OCI-LY7 (cell line): ENCODE measurements around the gene ATP4A. TPM values are rescaled to one million over a fixed set of nuclear protein-coding genes. Genes with fewer than 3 reads are reported as not detected.
A peak's percentile ranks its signal among the peaks of the same experiment; 100 is the strongest.

Source experiments
- BruUV-seq: library from RNA; stranded (reverse); fragments of 400-500 nt; replicated peaks from 2 replicates; lab custom pipeline; 2021; lab: Mats Ljungman, UMichigan
- CTCF ChIA-PET: fragments of 300-600 bp; sonication (Branson Sonifier 250); formaldehyde crosslinking; loops from one replicate; lab custom pipeline; 2022; ENCODE audit warnings: antibody characterized with exemption; ENCODE audit not compliant: unreplicated experiment; lab: Charles Lee
- POLR2A ChIA-PET: fragments of 300-600 bp; sonication (Branson Sonifier 250); formaldehyde crosslinking; loops from one replicate; lab custom pipeline; 2022; ENCODE audit warnings: antibody characterized with exemption; lab: Charles Lee
- DNase-seq: peaks from one replicate; pipeline ENCODE4 v3.0.0-alpha.2; 2015; ENCODE audit warnings: low spot score
- H2AFZ ChIP-seq: fragments of 200-600 bp; sonication (generic), shearing (Covaris generic); 2 replicates; pipeline ENCODE4 v1.6.1; 2014; ENCODE audit warnings: mild to moderate bottlenecking, antibody characterized with exemption, low read length, moderate library complexity
- H3K27ac ChIP-seq: fragments of 200-600 bp; sonication (generic); 2 replicates; pipeline ENCODE4 v1.5.1; 2014; ENCODE audit warnings: mixed run types, low read depth, mild to moderate bottlenecking, moderate library complexity, low read length, inconsistent platforms; ENCODE audit not compliant: poor library complexity, severe bottlenecking
- H3K36me3 ChIP-seq: fragments of 200-600 bp; sonication (generic); 2 replicates; pipeline ENCODE4 v1.6.1; 2014; ENCODE audit warnings: mild to moderate bottlenecking, antibody characterized with exemption, low read length, moderate library complexity, mixed read lengths; ENCODE audit not compliant: insufficient read depth
- H3K4me1 ChIP-seq: fragments of 200-600 bp; sonication (generic); 2 replicates; pipeline ENCODE4 v1.5.1; 2014; ENCODE audit warnings: mild to moderate bottlenecking, low read length; ENCODE audit not compliant: insufficient read depth, poor library complexity, severe bottlenecking
- H3K4me2 ChIP-seq: fragments of 200-600 bp; sonication (generic); 2 replicates; pipeline ENCODE4 v1.6.1; 2014; ENCODE audit warnings: mild to moderate bottlenecking, low read length
- H3K4me3 ChIP-seq: fragments of 200-600 bp; sonication (generic); 2 replicates; pipeline ENCODE4 v1.5.1; 2014; ENCODE audit warnings: mild to moderate bottlenecking, low read depth, low read length; ENCODE audit not compliant: poor library complexity, severe bottlenecking
- H3K79me2 ChIP-seq: fragments of 200-600 bp; sonication (generic); 2 replicates; pipeline ENCODE4 v1.6.1; 2016; ENCODE audit warnings: low read depth, mild to moderate bottlenecking, low read length, moderate library complexity, mixed read lengths; ENCODE audit not compliant: insufficient read depth
- H3K9me2 ChIP-seq: fragments of 200-600 bp; sonication (generic); 2 replicates; pipeline ENCODE4 v1.6.1; 2016; ENCODE audit warnings: mild to moderate bottlenecking, low read length, mixed read lengths; ENCODE audit not compliant: insufficient read depth
- H3K9me3 ChIP-seq: fragments of 200-600 bp; sonication (generic); 2 replicates; pipeline ENCODE4 v1.6.1; 2014; ENCODE audit warnings: mild to moderate bottlenecking, mixed run types, low read length, mixed read lengths
- H4K20me1 ChIP-seq: fragments of 200-600 bp; sonication (generic); 2 replicates; pipeline ENCODE4 v1.6.1; 2014; ENCODE audit warnings: mild to moderate bottlenecking, antibody characterized with exemption, low read length, moderate library complexity, mixed read lengths; ENCODE audit not compliant: insufficient read depth
- CTCF ChIP-seq: fragments of 200-600 bp; sonication (generic); conservative IDR thresholded peaks from 2 replicates; pipeline ENCODE4 v1.5.1; 2014; ENCODE audit warnings: mild to moderate bottlenecking, antibody characterized with exemption, low read length, moderate library complexity, mixed read lengths
- EZH2phosphoT487 ChIP-seq: fragments of 200-600 bp; sonication (generic); IDR thresholded peaks from 2 replicates; pipeline ENCODE4 v1.6.1; 2018; ENCODE audit warnings: low read depth, borderline replicate concordance, mild to moderate bottlenecking, mixed run types, antibody characterized with exemption, low read length, moderate library complexity, mixed read lengths
- intact Hi-C: fragments of 100-400 bp; cut with micrococcal nuclease; formaldehyde crosslinking; loops from one replicate; pipeline ENCODE4 v1.10.0; 2022; ENCODE audit not compliant: unreplicated experiment
- total RNA-seq, 2 experiments: library from RNA; depleted of rRNA in 1 of 2; stranded (reverse); fragments of >200 nt in 1 of 2; shearing (Covaris generic) in 1 of 2; gene quantifications; 2 replicates each; pipeline ENCODE4 v1.2.3, GENCODE V29; 2014 to 2022

Gene ATP4A
- total RNA-seq, 2 experiments from 2014 or later = 0.36 to 0.92 TPM

GRCh38 chr19:35612224-35612558 is 48.7 kb upstream of the ATP4A start:
- BruUV-seq = TSS peak; percentile 84
- H3K4me3 ChIP-seq = peak overlapping the region; percentile 82
- CTCF ChIA-PET = no interaction called here

GRCh38 chr19:35609851-35610353 is 46.4 kb upstream of the ATP4A start:
- Histone ChIP-seq H3K4me2 (peak overlapping the region; percentile 47), H3K4me3 (no peak overlapping the region), H2AFZ (peak overlapping the region; percentile 86), H3K9me3 (peaks cover 5% of the 10 kb centered on the region; the same call in 1 of the 2 replicates), H3K79me2 (peaks cover 8% of the 10 kb centered on the region), H3K9me2 (no peaks in the 10 kb centered on the region), H4K20me1 (no peaks in the 10 kb centered on the region), H3K27ac (peak overlapping the region; percentile 70), H3K36me3 (peaks cover under 1% of the 10 kb centered on the region; the same call in 1 of the 2 replicates), H3K4me1 (peaks cover 31% of the 10 kb centered on the region)
- BruUV-seq = no TSS peak
- DNase-seq = peak; percentile 82
- CTCF ChIA-PET = no interaction called here
- TF ChIP-seq CTCF = no peak
- TF ChIP-seq EZH2phosphoT487 = no peak
- intact Hi-C loops = no loop called here
- POLR2A ChIA-PET = interaction anchor here (0.8 to 1.3 kb wide), 3 partner anchors 22 to 38 kb away, joined by 3 to 8 read pairs (median 3); partner anchors contain the start of gene COX6B1

More at GRCh38 chr19:35612224-35612558, 48.7 kb upstream of the ATP4A start:
- no peak for DNase-seq
- POLR2A ChIA-PET = no interaction called here
- peaks cover 17% of the 10 kb centered on the region; the same call in 1 of the 2 replicates for H3K36me3 ChIP-seq
- peak overlapping the region; percentile 27 for H3K27ac ChIP-seq
- no peaks in the 10 kb centered on the region for H4K20me1 ChIP-seq
- no peaks in the 10 kb centered on the region for H3K9me2 ChIP-seq
- TF ChIP-seq EZH2phosphoT487 (no peak), CTCF (no peak)
- intact Hi-C loops = loop anchor here (1.0 to 2.0 kb wide), 3 partner anchors 17 to 67 kb away; partner anchors contain the start of genes COX6B1, RBM42 and TMEM147
- peak overlapping the region; percentile 84; the same call in 1 of the 2 replicates for H2AFZ ChIP-seq
- peaks cover 31% of the 10 kb centered on the region for H3K4me1 ChIP-seq
- peaks cover 5% of the 10 kb centered on the region; the same call in 1 of the 2 replicates for H3K9me3 ChIP-seq
- peak overlapping the region; percentile 88 for H3K4me2 ChIP-seq
- H3K79me2 ChIP-seq = peaks cover 8% of the 10 kb centered on the region

- no peak overlapping the region for H3K4me2 ChIP-seq
- intact Hi-C loops = no loop called here
- no TSS peak for BruUV-seq
- no peak overlapping the region for H3K27ac ChIP-seq
- H3K4me3 ChIP-seq = no peak overlapping the region
- H3K9me2 ChIP-seq = no peaks in the 10 kb centered on the region
- H3K9me3 ChIP-seq = peaks cover 5% of the 10 kb centered on the region; the same call in 1 of the 2 replicates
- peaks cover 24% of the 10 kb centered on the region for H3K4me1 ChIP-seq
- TF ChIP-seq EZH2phosphoT487 (no peak), CTCF (no peak)
- DNase-seq = peak; percentile 55
- ChIA-PET POLR2A (interaction anchor here (1.7 kb wide), 1 partner anchor 40 kb away, joined by 6 read pairs; the partner anchor contains the start of gene COX6B1), CTCF (interaction anchor here (1.0 kb wide), 1 partner anchor 51 kb away, joined by 10 read pairs; no protein-coding TSS in a partner anchor)
- peak overlapping the region; percentile 26; the same call in 1 of the 2 replicates for H2AFZ ChIP-seq
- peaks cover 5% of the 10 kb centered on the region for H3K79me2 ChIP-seq
- no peaks in the 10 kb centered on the region for H3K36me3 ChIP-seq
- H4K20me1 ChIP-seq = no peaks in the 10 kb centered on the region
These were observed 44.8 kb upstream of the ATP4A start for GRCh38 chr19:35608251-35608650.
